Neuronal stem cell (in vitro differentiated cells): ENCODE measurements around the gene KRTCAP2.

Experiments used
- DNase-seq: peaks from one replicate; pipeline ENCODE4 v3.0.0-alpha.2; 2013; ENCODE audit warnings: low spot score
- H2AFZ ChIP-seq: one replicate; pipeline ENCODE4 v1.6.1; 2013; ENCODE audit warnings: mild to moderate bottlenecking, low read length, inconsistent platforms
- H2AK5ac ChIP-seq: 2 replicates; pipeline ENCODE4 v1.6.1; 2013; ENCODE audit warnings: low read depth, mild to moderate bottlenecking, inconsistent platforms, low read length, moderate library complexity, mixed read lengths
- H2BK120ac ChIP-seq: 2 replicates; pipeline ENCODE4 v1.6.1; 2013; ENCODE audit warnings: low read depth, mild to moderate bottlenecking, inconsistent platforms, low read length, moderate library complexity, mixed read lengths
- H2BK12ac ChIP-seq: one replicate; pipeline ENCODE4 v1.6.1; 2013; ENCODE audit warnings: low read length, inconsistent platforms
- H2BK15ac ChIP-seq: 2 replicates; pipeline ENCODE4 v1.6.1; 2013; ENCODE audit warnings: mild to moderate bottlenecking, low read length, inconsistent platforms, mixed read lengths
- H2BK5ac ChIP-seq: one replicate; pipeline ENCODE4 v1.6.1; 2013; ENCODE audit warnings: inconsistent platforms, mild to moderate bottlenecking, low read length, moderate library complexity
- H3K14ac ChIP-seq: one replicate; pipeline ENCODE4 v1.6.1; 2013; ENCODE audit warnings: low read length, inconsistent platforms
- H3K18ac ChIP-seq: 2 replicates; pipeline ENCODE4 v1.6.1; 2013; ENCODE audit warnings: low read length, inconsistent platforms
- H3K23ac ChIP-seq: 2 replicates; pipeline ENCODE4 v1.6.1; 2013; ENCODE audit warnings: low read depth, mild to moderate bottlenecking, mixed read lengths, low read length, inconsistent platforms; ENCODE audit not compliant: poor library complexity
- H3K27ac ChIP-seq: replicated peaks from 3 replicates; pipeline ENCODE4 v1.5.1; 2013; ENCODE audit warnings: low read length, inconsistent platforms
- H3K27me3 ChIP-seq, 3 experiments: 2 replicates each; pipeline ENCODE4 v1.6.1; 2013; ENCODE audit warnings: low read length in 3 of 3, mild to moderate bottlenecking in 2 of 3, inconsistent platforms in 1 of 3, low read depth in 1 of 3, mixed read lengths in 1 of 3, moderate library complexity in 1 of 3; ENCODE audit not compliant: control insufficient read depth in 3 of 3, insufficient read depth in 3 of 3
- H3K36me3 ChIP-seq, 2 donors: replicated peaks in 1 of 2; 2 replicates each; pipeline ENCODE4 v1.6.1; 2013; ENCODE audit warnings: low read length in 2 of 2; ENCODE audit not compliant: control insufficient read depth in 2 of 2, insufficient read depth in 2 of 2
- H3K4ac ChIP-seq: 2 replicates; pipeline ENCODE4 v1.6.1; 2013; ENCODE audit warnings: inconsistent platforms, mild to moderate bottlenecking, low read length, moderate library complexity
- H3K4me1 ChIP-seq, 2 donors: 1 replicate in 1 of 2; 2 replicates in 1 of 2; pipeline ENCODE4 v1.6.1; 2013; ENCODE audit warnings: low read length in 2 of 2, low read depth in 1 of 2; ENCODE audit not compliant: control insufficient read depth in 2 of 2, insufficient read depth in 1 of 2
- H3K4me2 ChIP-seq: one replicate; pipeline ENCODE4 v1.6.1; 2013; ENCODE audit warnings: mild to moderate bottlenecking, low read length, inconsistent platforms; ENCODE audit not compliant: insufficient read depth, poor library complexity, severe bottlenecking
- H3K4me3 ChIP-seq, 2 donors: 2 replicates each; pipeline ENCODE4 v1.5.1; 2013; ENCODE audit warnings: low read length in 2 of 2, mild to moderate bottlenecking in 2 of 2, inconsistent platforms in 1 of 2, moderate library complexity in 1 of 2
- H3K79me1 ChIP-seq: one replicate; pipeline ENCODE4 v1.6.1; 2013; ENCODE audit warnings: low read depth, mild to moderate bottlenecking, inconsistent platforms, low read length, moderate library complexity
- H3K9ac ChIP-seq: one replicate; pipeline ENCODE4 v1.6.1; 2013; ENCODE audit warnings: mild to moderate bottlenecking, low read depth, low read length, inconsistent platforms; ENCODE audit not compliant: poor library complexity
- H3K9me3 ChIP-seq, 2 donors: replicated peaks in 1 of 2; 2 replicates each; pipeline versions ENCODE3 to v1.6.1; 2013; ENCODE audit warnings: low read length in 2 of 2, mild to moderate bottlenecking in 2 of 2, inconsistent platforms in 1 of 2, low read depth in 1 of 2, mixed read lengths in 1 of 2, moderate library complexity in 1 of 2; ENCODE audit not compliant: control insufficient read depth in 2 of 2, insufficient read depth in 1 of 2
- H4K8ac ChIP-seq: one replicate; pipeline ENCODE4 v1.6.1; 2013; ENCODE audit warnings: low read depth, mild to moderate bottlenecking, inconsistent platforms, low read length, moderate library complexity
- H4K91ac ChIP-seq: one replicate; pipeline ENCODE4 v1.6.1; 2013; ENCODE audit warnings: low read length, low read depth, mild to moderate bottlenecking, inconsistent platforms; ENCODE audit not compliant: poor library complexity
- WGBS, 2 donors: extraction: QIAGEN DNeasy Blood & Tissue Kit; methylation state at CpG; one replicate each; pipeline ENCODE4 v1.1.7; 2013; ENCODE audit warnings: missing lambda C conversion rate in 2 of 2, mixed read lengths in 1 of 2; ENCODE audit not compliant: insufficient read length in 2 of 2, insufficient replicate concordance in 1 of 2; ENCODE audit errors: extremely low coverage in 2 of 2; 5-methylcytosine and 5-hydroxymethylcytosine counted together

The KRTCAP2 gene

DNA sequence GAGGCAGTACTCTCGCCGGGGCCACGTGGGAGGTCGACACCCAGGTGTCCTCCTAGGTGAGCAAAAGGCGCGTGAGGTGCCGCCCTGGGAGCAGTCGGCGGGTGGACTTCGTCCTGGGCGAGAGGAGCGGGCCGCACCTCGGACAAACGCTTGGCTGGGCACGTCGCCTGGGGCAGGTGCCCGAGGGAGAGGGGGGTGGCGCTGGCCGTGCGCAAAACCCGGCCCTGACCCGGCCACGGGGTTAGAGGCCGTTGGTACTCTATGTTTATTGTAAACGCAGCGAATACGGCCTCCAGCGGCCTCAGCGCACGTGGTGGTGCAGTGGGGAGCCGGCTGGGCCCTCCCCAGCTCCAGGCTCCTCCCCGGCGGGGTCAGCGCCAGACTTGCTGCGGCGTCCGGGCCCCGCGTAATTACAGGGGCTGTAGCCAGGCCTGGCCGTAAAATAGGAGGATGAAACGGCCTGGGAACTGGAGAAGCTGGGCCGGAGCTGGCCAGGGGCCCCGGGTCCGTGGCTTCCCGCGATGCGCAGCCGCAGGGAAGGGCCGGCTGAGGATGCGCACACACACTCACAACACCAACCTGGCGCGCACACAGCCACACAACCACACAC is 47.1 kb downstream of the KRTCAP2 start:
- Histone ChIP-seq H4K8ac (no peak overlapping the region), H3K4ac (peak overlapping the region; percentile 31), H4K91ac (no peak overlapping the region), H3K4me2 (peak overlapping the region; percentile 91), H3K9me3 (no peaks in the 10 kb centered on the region), H3K4me1 (peaks cover 36 to 48% of the 10 kb centered on the region in 2 donors), H3K9ac (peak overlapping the region; percentile 66), H3K18ac (peak overlapping the region; percentile 90), H3K23ac (peak overlapping the region; percentile 29), H3K27me3 (peaks cover 10 to 80% (median 58%) of the 10 kb centered on the region in 3 experiments), H2AK5ac (peak overlapping the region; percentile 87), H3K27ac (no peak overlapping the region), H2AFZ (peak overlapping the region; percentile 85), H3K79me1 (no peaks in the 10 kb centered on the region), H2BK15ac (peak overlapping the region; percentile 97), H2BK12ac (peak overlapping the region; percentile 98), H3K14ac (peak overlapping the region; percentile 75), H3K36me3 (no peaks in the 10 kb centered on the region), H2BK120ac (no peak overlapping the region), H3K4me3 (peak overlapping the region; percentile 27 to 80), H2BK5ac (peak overlapping the region; percentile 26)
- DNase-seq = peak; percentile 32
- WGBS, 2 donors = no CpG with 5 or more reads among the region's 53 CpGs

DNA sequence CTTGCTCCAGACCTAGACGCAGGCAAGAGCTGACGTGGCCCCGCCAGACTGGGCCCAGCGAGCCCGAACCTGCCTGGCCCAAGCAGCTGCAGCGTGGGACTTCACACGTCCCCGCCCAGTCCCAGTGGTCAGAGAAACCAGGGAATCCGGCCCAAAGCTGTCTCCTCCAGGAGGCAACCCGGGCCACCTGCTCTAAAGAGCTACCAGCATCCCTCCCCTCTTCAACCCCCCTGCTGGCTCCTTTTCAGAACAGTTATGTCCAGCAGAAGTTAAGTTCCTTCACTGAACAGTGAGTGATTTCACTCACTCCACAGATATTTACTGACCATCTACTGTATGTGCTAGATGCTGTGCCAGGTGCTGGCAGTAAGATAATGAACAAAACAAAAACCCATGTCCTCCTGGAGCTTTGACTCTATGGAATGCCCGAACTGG is 47.6 kb downstream of the KRTCAP2 start:
- H4K8ac ChIP-seq = no peak overlapping the region
- peak overlapping the region; percentile 85 for H2AFZ ChIP-seq
- DNase-seq = no peak
- no peaks in the 10 kb centered on the region for H3K79me1 ChIP-seq
- no peak overlapping the region for H2BK120ac ChIP-seq
- H2BK12ac ChIP-seq = no peak overlapping the region
- no peak overlapping the region for H3K4ac ChIP-seq
- H3K27ac ChIP-seq = no peak overlapping the region
- H2BK15ac ChIP-seq = peak overlapping the region; percentile 97
- peak overlapping the region; percentile 91 for H3K4me2 ChIP-seq
- H4K91ac ChIP-seq = no peak overlapping the region
- no peaks in the 10 kb centered on the region for H3K36me3 ChIP-seq
- peak overlapping the region; percentile 87 for H2AK5ac ChIP-seq
- peaks cover 10 to 85% (median 58%) of the 10 kb centered on the region in 3 experiments for H3K27me3 ChIP-seq
- H2BK5ac ChIP-seq = peak overlapping the region; percentile 26
- no peaks in the 10 kb centered on the region for H3K9me3 ChIP-seq
- peak overlapping the region in 1 of 2 donors; percentile 80 for H3K4me3 ChIP-seq
- peak overlapping the region; percentile 75 for H3K14ac ChIP-seq
- H3K4me1 ChIP-seq = peaks cover 36 to 46% of the 10 kb centered on the region in 2 donors
- H3K9ac ChIP-seq = peak overlapping the region; percentile 66
- peak overlapping the region; percentile 3 for H3K23ac ChIP-seq
- peak overlapping the region; percentile 90 for H3K18ac ChIP-seq
- WGBS, 2 donors = no CpG with 5 or more reads among the region's 11 CpGs

DNA sequence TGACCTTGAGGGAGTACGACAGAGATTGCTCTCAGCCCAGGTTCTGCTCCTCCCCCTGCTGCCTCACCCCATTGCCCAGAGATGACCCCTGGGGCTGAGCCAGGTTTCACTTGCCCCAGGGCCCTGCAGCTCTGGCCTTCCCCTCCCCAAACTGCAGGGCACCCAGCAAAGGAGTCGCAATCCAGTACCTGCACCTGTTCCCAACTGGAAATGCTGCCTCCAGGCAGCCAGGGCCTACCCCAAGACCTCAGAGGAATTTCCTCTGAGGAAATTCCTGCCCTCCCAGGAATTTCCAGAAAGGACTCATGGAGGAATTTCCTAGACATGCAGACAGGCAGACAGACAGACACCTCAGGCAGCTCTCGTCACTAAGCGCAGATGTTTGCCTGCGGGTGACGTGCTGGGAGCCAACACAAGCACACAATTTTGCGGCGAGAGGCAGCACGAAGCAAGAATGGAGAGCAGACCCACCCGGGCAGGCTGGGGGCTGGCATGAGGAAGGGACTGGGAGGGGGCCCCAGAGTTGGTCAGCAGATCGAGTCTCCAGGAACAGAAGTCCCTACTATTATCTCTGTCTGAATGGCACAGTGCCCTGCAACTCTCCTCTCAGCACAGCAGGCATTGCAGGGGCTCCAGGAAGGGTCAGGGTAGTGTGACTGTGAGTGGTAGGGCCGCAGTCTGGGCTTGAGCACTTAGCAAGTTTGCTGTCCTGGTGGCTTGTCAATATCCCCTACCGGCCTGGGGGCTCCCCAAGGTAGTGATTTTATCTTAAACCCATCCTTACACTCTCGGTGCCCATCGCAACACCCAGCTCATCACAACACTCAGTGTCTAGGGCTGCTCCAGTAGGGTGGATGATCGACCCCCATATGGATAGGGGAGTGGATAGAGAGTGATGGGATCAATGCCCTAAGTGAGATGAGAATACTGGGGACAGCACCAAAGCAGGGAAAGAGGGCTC is 48.3 kb downstream of the KRTCAP2 start:
- no peak for DNase-seq
- WGBS, 2 donors = no CpG with 5 or more reads among the region's 16 CpGs

DNA sequence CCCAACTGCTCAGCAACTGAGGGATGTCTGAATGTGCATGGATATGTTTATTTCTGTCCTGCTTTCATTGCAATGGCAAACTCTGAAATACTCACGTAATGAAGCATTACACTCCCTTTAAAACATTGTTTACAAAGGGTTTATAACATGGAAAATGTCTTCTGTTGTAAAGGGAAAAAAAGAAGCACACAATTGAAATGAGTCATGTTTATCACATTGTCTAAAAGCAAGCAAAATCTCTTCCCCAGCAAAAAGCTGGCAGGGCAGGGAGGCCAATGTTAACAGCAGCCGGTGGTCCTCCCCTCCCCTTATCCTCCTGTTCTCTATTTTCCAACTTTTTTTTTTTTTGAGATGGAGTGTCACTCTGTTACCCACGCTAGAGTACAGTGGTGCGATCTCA is 49.3 kb downstream of the KRTCAP2 start:
- Histone ChIP-seq H2BK15ac (no peak overlapping the region), H2BK12ac (no peak overlapping the region), H3K36me3 (no peaks in the 10 kb centered on the region), H3K79me1 (no peaks in the 10 kb centered on the region), H4K91ac (no peak overlapping the region), H3K4me1 (peaks cover 23 to 30% of the 10 kb centered on the region in 2 donors), H2AFZ (no peak overlapping the region), H3K18ac (no peak overlapping the region), H3K9ac (no peak overlapping the region), H4K8ac (no peak overlapping the region), H2AK5ac (no peak overlapping the region), H3K14ac (no peak overlapping the region), H2BK5ac (no peak overlapping the region), H3K4ac (no peak overlapping the region), H3K4me3 (no peak overlapping the region), H3K23ac (no peak overlapping the region), H2BK120ac (no peak overlapping the region), H3K27ac (no peak overlapping the region), H3K4me2 (no peak overlapping the region), H3K27me3 (peaks cover 10 to 86% (median 44%) of the 10 kb centered on the region in 3 experiments), H3K9me3 (no peaks in the 10 kb centered on the region)
- no CpG with 5 or more reads among the region's 4 CpGs for WGBS, 2 donors
- DNase-seq = no peak

More for the DNA sequence above, 48.3 kb downstream of the KRTCAP2 start:
- Histone ChIP-seq H3K4ac (no peak overlapping the region), H2BK120ac (no peak overlapping the region), H2BK12ac (no peak overlapping the region), H3K27ac (no peak overlapping the region), H2BK15ac (peak overlapping the region; percentile 82), H3K79me1 (no peaks in the 10 kb centered on the region), H3K9ac (no peak overlapping the region), H3K9me3 (no peaks in the 10 kb centered on the region), H3K4me2 (no peak overlapping the region), H3K27me3 (peaks cover 10 to 89% (median 54%) of the 10 kb centered on the region in 3 experiments), H4K91ac (no peak overlapping the region), H3K4me1 (peaks cover 32 to 39% of the 10 kb centered on the region in 2 donors), H3K4me3 (no peak overlapping the region), H2BK5ac (peak overlapping the region; percentile 26), H3K14ac (no peak overlapping the region), H3K18ac (peak overlapping the region; percentile 81), H2AFZ (no peak overlapping the region), H3K23ac (peak overlapping the region; percentile 3), H2AK5ac (peak overlapping the region; percentile 57), H4K8ac (no peak overlapping the region), H3K36me3 (no peaks in the 10 kb centered on the region)
